ENCODE data around the gene PPP1R3G.
A peak's percentile ranks its signal among the peaks of the same experiment; 100 is the strongest.

The PPP1R3G gene

DNA sequence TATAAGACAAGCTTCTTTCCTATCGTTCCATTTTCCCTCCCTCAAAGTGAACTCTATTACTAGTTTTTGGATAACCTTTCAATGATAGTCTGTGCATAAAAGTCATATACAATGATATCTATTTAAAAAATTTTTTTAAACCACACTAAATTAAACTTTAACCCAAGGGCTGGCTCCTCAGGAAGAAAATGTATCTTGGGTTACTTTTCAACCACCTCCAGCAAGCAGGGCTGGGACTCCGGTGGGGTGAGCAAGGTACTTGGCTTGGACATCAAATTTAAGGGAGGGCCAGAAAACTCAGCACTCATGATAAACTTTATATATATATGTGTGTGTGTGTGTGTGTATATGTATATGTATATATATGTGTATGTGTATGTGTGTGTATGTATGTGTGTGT is 13.9 kb upstream of the PPP1R3G start:
- peak; percentile 32 for DNase-seq (ENCODE audit: low spot score)
- FAIRE-seq = peak; percentile 93

DNA sequence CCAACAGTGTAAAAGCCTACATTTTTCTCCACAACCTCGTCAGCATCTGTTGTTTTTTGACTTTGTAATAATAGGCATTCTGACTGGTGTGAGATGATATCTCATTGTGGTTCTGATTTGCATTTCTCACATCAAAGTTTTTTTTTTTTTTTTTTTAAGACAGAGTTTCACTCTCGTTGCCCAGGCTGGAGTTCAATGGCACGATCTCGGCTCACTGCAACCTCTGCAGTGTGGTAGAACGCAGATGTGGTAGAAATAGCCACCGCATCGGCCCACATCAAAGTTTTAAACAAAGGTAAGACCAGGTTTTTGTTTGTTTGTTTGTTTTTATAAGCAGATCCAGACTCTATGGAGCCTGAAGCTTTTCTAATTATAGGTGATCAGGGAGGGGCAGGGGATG is 12.7 kb upstream of the PPP1R3G start:
- DNase-seq (ENCODE audit: low spot score) = no peak
- no peak for FAIRE-seq

DNA sequence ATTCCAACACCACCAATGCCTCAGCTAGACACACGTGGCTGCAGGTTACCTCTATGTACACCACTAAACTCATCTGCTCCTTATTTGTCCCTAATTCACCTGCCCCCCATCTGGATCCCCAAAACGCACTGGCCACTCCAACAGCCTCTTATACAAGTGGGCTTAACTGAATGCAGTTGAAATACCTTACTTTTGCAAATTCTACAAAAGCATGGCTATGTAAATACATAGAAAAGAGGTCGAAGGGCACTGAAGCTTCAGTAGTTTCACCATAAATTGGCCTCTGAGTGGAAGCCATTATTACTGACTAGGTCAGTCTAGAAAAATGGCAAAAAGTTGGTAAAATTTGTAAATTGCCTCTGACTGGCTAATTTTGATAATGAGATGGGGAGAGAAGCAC is 11.1 kb upstream of the PPP1R3G start:
- no peak for FAIRE-seq
- DNase-seq (ENCODE audit: low spot score) = no peak

DNA sequence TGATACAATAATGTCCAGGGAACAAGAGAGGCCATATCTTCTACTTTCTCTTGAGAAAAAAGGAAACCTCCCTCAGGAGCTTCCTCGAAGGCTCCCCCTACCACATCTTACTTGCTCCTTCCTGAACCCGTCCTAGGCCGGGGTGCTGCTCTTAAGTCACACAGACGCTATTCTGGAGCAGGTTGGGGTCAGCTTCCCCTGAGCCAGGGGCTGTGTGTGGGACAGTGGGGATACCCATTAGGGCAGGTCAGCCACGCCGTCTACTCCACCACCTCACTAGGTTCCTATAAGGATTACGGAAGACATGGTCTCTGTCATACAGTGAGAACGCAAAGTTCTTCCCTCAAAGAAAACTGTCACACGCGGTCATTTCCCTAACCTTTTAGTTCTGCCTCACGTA is 8.2 kb upstream of the PPP1R3G start:
- no peak for DNase-seq (ENCODE audit: low spot score)
- FAIRE-seq = no peak

DNA sequence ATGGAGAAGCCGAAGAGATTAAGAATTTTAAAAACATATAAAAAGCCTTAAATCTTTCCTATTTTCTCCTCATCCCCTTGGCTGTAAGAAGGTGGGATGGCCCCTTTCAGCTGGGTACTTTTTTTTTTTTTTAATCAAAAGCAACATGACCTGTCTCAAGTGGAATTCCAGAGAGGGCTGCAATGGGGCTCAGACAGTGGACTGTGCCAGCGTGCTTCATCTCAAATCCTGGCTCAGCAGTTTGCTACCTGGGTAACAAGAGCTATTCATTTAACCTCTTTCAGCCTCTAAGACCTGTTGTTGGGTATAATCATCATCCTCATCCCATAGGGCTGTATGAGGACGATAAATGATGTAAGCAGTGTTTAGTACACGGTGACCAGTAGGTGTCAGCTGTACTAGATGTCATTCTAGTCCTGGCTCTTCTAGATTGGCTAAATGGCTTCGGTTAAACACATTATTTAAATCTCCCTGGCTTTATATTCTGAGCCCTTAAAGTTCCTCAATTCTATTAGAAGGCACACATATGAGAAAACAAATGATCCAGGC is 6.9 kb upstream of the PPP1R3G start:
- DNase-seq (ENCODE audit: low spot score) = no peak
- FAIRE-seq = no peak

DNA sequence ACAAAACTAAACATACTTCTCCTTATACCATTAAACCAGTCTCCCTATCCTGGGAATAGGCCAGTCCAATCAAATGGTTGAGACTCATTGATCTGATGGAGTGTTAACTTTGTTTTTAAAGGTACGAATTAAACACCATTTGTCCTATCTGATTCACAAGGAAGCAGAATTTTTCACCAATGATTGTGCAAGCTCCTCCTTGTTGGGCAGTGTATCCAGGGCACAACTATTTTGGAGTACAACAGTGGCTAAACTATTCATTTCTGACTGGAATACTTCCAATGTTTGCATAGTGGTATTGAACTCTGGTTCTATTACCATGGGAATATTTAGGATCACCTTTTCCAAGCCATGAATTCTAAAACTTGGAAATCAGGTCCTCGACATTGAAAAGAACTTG is 5.4 kb upstream of the PPP1R3G start:
- DNase-seq (ENCODE audit: low spot score) = no peak
- no peak for FAIRE-seq

DNA sequence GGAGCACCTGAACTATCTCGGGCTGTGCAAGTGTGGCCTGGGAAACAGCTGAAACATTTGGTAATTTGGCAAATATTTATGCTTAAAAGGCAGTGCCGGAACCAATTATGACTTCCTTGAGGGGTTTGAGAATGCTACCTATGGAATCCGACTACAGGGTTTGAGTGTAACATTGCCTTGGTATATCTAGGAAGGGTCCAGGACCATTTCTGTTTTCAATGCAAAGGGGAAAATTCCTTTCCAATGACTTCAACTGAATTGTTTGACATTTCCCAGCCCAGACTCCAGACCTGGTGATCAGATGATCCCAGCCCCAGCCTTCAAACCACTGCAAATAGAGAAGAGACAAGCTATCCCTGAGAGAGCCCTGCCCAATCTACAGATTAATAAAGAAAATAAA is 4.6 kb upstream of the PPP1R3G start:
- DNase-seq (ENCODE audit: low spot score) (no peak), FAIRE-seq (no peak)

DNA sequence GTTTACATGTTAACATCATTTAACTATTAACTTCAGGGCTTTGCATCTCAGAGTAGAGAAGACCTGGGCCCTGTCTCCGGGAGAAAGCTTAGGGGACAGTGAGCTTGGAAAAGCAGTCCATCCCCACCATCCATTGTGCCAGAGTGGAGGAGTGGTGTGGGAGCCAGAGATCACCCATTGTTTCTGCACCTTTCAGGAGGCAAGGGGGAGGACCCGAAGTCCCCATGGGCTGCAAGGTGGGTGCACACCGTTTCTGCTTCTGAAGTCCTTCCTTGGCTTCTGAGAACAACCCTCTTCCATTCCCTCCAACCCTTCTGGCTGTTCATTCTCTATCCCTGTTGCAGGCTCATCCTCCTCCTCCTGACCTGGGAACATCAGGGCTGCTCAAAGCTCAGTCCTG is 4.0 kb upstream of the PPP1R3G start:
- FAIRE-seq = no peak
- no peak for DNase-seq (ENCODE audit: low spot score)

DNA sequence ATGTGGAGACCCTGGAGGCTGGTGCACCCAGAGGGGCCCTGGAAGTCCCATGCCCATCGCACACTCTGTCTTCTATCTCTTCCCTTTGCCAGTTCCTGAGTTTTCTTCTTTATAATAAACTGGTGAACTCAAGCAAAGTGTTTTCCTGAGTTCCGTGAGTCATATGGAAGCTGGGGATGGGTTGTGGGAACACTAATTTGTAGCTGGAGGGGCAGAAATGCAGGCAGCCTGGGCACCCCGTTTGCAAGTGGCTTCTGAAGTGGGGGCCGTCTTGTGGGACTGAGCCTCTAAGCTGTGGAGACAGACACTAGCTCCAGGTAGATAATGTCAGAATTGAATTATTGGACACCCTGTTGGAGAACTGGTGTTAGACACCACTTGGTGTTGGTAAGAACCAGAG is 3.2 kb upstream of the PPP1R3G start:
- DNase-seq (ENCODE audit: low spot score) (no peak), FAIRE-seq (no peak)

DNA sequence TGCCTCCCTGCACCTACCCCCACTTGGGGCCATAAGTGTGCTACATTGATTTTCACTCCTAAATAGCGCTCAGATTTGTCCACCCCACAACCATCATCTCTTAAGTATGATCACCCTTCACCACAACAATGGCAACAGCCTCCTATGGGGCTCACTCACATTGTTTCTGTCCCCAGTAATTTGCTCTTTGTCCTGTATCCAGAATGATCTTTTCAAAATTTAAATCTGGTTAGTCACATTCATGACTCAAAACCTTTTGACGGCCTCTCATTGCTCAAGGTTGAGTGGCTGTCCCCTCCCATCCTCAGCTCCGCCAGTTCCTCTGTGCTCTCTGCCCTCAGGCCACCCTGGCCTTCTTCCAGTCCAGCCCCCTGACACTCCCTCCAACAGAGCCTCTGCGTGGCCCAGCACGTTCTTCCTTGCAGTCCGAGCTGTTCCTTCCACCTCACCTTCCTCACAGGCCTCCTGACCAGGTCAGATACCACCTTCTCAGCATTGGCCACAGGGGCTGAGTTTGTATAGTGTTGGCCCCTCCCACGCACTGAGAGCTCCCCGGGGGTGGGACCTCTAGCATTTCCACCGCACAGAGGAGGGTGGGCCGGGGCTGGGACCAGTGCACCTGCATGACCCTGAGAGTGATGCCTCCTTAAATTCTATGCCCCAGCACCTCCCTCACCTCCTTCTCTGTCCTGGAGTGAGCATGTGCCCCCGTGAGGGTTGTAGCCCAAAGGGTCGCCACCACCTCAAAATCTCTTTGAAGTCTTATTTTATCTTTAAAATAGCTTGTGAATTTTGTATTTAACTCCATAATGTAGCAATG is 2.4 kb upstream of the PPP1R3G start:
- DNase-seq (ENCODE audit: low spot score) = peak; percentile 85

DNA sequence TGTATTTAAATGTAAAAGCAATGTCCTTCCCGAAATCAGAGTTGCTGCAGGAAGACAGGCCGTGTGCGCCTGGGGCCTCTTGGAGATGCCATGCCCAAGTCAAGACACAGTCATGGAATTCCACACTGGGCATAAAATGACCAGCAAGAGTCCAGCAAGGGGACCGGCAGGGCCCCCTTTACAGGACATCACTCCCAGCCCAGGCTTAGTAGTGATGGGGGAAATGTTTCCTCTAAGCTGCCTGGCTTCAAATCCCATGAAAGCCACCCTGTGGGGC is 1.9 kb upstream of the PPP1R3G start:
- DNase-seq (ENCODE audit: low spot score) = no peak
- FAIRE-seq = no peak

More for the DNA sequence above, 2.4 kb upstream of the PPP1R3G start:
- peak; percentile 83 for FAIRE-seq

DNA sequence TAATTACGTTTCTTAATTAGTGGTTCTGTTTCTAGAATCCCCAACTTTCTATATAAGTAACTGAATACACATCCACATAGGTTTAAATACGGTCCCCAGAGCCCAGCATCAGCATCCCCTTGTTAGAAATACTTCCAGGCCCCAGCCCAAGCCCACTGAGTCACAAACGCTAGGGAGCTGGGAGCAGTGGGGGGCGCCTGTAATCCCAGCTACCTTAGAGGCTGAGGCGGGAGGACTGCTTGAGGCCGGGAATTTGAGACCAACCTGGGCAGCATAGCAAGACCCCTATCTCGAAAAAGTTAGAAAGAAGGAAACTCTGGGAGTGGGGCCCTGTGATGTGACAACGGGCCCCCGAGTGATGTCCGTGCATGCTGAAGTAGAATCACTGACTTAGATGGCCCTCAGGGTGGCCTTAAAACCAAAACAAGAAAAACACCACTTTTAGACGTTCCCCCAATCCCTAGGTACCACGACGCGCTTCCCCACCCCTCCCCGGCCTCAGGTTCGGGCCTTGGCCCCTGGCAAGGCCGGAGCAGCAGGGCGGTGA is 1.3 kb upstream of the PPP1R3G start:
- FAIRE-seq (no peak), DNase-seq (ENCODE audit: low spot score) (no peak)

DNA sequence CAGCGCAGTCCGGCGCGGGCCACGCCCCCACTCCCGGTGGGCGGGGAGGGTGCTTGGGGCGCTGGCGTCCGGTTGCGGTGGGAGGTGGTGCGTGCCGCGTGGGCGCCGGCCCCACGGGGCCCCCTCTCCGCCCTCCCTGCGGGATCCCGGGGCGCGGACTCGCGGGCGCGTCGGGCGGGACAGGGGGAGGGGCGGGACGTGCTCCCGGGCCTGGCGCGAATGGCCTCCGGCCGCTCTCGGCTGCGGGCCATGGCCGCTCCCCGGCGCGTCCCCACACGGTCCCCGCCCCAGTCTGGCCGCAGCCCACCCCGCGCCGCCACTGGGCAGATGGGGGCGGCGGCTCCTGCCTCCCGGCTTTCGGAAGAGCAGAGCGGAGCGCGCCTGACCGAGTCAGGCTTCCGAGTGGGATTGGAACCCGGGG is 771 bp upstream of the PPP1R3G start:
- no peak for FAIRE-seq
- DNase-seq (ENCODE audit: low spot score) = no peak

DNA sequence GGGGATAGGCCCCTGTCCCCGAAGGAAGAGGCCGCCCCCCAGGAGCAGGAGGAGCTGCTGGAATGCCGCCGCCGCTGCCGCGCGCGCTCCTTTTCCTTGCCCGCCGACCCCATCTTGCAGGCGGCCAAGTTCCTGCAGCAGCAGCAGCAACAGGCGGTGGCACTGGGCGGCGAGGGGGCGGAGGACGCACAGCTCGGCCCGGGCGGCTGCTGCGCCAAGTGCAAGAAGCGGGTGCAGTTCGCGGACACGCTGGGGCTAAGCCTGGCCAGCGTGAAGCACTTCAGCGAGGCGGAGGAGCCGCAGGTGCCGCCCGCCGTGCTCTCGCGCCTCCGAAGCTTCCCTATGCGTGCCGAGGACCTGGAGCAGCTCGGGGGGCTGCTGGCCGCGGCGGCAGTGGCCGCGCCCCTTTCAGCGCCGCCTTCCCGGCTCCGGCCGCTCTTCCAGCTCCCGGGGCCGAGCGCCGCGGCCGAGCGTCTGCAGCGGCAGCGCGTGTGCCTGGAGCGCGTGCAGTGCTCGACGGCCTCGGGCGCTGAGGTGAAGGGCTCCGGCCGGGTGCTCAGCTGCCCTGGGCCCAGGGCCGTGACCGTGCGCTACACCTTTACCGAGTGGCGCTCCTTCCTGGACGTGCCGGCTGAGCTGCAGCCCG is 630 bp downstream of the PPP1R3G start:
- FAIRE-seq (no peak), DNase-seq (ENCODE audit: low spot score) (no peak)

DNA sequence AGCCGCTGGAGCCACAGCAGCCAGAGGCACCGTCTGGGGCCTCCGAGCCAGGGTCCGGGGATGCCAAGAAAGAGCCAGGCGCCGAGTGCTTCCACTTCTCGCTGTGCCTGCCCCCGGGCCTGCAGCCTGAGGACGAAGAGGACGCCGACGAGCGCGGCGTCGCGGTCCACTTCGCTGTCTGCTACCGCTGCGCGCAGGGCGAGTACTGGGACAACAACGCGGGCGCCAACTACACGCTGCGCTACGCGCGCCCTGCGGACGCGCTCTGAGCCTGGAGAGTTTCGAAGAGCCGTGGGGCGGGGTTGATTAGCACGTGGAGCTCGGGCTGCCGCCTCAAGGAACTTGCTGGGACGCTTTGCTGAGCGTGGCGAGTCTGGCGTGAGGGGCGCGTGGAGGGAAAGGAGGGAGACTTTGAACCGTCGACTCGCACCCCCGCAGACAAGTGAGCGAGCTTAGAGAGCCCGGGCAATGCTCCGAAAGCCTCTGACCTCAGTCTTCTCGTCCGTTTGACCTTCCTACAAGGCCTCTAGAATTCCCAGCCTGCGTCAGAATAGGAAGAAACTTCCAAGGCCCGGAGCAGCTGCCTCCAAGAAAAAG is 1.3 kb downstream of the PPP1R3G start:
- DNase-seq (ENCODE audit: low spot score) (no peak), FAIRE-seq (no peak)

DNA sequence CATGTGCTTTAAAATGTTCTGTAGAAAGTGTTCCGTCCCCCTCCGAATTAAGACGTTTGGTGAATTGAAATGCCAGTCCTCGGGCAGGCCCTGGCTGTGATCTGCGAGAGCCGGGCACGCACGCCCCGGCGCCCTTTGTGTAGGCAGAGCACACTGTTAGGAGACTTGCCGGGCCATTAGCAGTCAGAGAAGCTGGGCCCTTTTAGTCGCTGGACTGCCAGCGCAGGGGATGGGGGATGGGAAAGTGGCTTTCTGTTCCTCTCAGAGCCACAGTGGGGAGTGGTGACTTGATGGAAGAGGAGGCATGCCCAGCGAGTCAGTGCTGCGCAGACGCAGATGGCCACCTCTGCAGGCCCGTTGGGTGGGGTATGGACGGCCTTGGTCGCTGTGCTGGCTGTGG is 2.2 kb downstream of the PPP1R3G start:
- FAIRE-seq = no peak
- no peak for DNase-seq (ENCODE audit: low spot score)

DNA sequence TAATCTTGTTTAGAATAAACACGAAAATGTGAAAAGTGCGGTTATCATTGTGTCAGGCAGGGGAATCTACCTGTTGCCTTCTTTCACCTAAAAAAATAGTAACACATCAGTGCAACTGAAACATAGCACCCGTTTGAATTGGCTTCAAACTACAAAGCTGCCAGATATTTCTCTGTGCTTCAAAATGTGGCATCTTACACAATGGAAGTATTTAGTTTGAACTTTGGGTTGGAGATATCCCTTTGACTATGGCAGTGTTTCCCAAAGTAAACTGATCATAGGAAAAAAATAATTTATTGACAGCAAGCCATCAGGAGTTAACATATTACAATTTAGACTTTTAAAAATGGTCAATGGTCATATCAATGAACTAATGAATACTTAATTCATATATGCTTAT is 3.6 kb downstream of the PPP1R3G start:
- DNase-seq (ENCODE audit: low spot score) = no peak
- no peak for FAIRE-seq

DNA sequence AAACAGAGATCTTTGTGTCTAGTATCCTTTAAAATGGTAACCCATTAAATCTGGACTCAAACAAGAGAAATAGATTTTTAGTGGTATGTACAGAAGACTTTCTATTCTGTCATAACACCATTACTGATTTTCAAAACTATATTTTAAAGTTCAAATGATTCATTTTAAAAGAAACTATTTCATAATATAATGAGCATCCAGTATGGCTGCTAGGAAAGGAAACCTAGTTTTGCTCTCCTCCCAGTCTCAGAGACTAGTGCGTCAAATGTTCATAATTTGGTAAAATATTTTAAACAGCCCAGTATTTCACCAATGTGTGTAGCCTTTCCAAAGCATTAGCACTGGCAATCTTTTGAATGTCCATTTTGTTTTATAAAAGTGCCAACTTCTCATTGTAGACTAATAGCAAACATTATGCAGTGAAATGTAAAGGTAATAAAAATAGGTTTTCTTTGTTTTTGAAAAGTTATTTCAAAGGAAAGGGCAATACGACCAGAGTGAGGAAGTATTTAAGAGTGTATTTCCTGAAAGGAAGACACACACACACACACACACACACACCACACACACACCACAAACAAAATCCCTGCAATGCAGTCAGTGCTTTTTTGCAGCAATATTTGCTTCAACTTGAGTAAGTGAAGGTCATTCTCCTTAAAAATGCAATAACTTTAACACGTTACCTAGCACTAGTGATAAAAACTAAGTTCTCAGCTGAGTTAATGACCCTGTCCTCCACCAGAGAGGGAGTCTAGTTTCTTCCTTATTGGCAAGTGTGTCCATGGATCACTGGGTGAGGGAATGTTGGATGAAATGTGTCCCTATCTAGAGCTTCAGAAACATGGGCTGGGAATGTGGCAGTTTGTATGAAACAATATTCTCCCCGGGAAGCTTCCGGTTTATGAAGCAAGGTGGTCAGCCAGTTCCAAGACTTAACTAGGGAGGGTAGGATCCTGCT is 4.6 kb downstream of the PPP1R3G start:
- DNase-seq (ENCODE audit: low spot score) = no peak
- FAIRE-seq = no peak

DNA sequence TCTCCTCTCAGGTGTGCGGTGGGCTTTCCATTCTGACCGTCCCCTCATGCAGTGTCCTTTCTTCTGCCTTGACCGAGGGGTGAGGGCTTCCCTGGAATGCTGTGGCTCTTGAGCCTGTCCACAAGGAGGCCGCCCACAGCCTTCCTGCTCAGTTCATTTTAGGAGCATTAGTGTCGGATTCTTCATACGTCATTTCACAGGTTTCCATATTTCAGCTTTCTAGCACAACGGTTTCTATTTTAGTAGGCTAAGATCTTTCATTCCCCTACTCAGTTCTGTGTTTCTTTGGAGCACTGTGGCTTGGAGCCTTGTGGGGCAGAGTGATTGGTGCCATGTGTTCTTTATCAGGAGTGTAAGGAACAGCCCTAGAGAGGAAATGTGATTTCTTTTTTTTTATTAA is 5.5 kb downstream of the PPP1R3G start:
- no peak for FAIRE-seq
- DNase-seq (ENCODE audit: low spot score) = no peak

DNA sequence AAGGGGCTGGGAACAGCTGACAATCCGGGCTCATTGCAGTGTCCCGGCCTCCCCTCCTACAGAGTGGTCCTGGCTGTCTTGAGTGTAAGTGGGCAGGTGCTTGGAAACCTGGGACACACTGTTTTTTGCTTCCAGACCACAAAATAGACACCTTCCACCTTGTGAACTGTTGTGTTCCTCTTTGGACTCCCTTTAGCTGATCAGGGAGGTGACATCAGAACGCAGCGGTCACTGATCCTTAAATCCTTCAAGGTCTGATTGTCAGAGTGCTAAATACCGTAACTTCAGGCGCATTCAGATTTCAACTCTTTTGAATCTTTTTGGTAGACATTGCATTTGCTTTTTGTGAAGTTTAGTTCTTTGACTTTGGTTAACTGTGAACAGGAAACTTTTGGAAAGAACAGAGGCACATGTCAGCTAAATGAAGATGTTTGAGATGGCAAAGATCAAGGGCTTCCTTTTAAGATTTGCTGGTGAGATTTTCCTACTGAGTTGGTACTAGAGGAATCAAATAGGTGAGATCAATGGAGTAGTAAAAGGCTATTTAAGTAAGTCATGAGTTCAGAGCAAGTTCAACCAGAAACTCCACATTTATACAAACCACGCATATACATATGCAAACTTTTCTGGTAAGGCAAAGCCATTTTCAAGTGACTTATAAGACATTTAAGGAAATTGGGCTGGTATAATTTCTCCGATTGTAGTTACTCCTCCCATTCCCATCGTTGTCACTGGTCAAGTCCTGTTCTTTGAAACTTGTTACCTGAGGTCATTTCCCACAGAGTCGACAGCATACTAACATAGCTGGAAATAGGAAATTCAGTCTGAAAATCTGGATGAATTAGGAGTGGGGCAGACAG is 6.3 kb downstream of the PPP1R3G start:
- FAIRE-seq = no peak
- no peak for DNase-seq (ENCODE audit: low spot score)

All from RCC 7860 (cell line).